Melanocyte of skin (primary cell): ENCODE measurements around the gene FRG2. TPM values are rescaled to one million over a fixed set of nuclear protein-coding genes. Genes with fewer than 3 reads are reported as not detected.

Source experiments
- small RNA-seq, 2 donors: library from RNA; depleted of rRNA; stranded (forward); fragments of <200 nt; gene quantifications; one replicate each; pipeline ENCODE3, GENCODE V24; 2012
- total RNA-seq, 2 donors: library from RNA; depleted of rRNA; stranded (reverse); fragments of >200 nt; gene quantifications; 2 replicates each; pipeline ENCODE4 v1.2.3, GENCODE V29; 2012

FRG2 gene
- total RNA-seq: not detected

GRCh38 chr4:190027156-190027555, at the start of gene FRG2:
Gene FRG2 (minus strand): TSS chr4:190027256. CDS start chr4:190027204, 52 bp downstream.

GRCh38 chr4:190064342-190064741, 37.3 kb upstream of the FRG2 start, which contains the start of gene DBET:
Gene DBET (plus strand): TSS chr4:190064502.

Small RNAs within 50 kb of the gene (small RNA-seq; reads per million reads assigned to genes)
- gene RNA5SP174 (0.17 to 0.21 reads per million in 2 donors), gene RNA5SP175 (0.39 to 0.76 reads per million in 2 donors)

Other genes starting within 250 kb of the FRG2 start
- 10 to 100 TPM; 33.0 to 33.3 TPM for gene FRG1, start 86.4 kb downstream of the FRG2 start, total RNA-seq
- gene DBET, start 37.2 kb upstream of the FRG2 start, total RNA-seq: not detected
- gene DUX4, start 146.5 kb upstream of the FRG2 start, total RNA-seq: not detected